Right forelimb (tissue), 1 donor: ENCODE data around the gene OPRM1.

Experiments
- DNase-seq: peaks from one replicate; pipeline ENCODE4 v3.0.0-alpha.2; 2018

The OPRM1 gene

DNA sequence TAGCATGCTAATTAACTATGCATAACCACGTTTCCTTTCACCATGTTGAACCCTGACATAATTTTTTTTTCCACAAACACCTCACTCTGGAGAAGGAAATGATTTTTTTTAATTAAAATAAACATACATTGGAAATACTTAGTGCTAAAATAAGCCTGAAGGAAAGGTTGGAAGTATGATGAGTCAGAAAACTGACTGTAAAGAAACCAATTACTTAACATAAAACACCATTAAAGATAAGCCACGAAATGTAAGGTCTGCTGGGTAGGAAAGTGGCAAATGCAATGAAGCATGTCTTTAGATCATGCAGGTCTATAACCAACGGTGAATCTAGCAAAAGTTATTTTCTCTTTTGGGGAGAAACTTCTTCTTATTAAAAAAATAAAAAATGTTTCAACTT is 47.5 kb downstream of the OPRM1 start:
- no peak for DNase-seq

- DNase-seq = no peak
Measured at GRCh38 chr6:154092326-154092962, 53.4 kb downstream of the OPRM1 start.

GRCh38 chr6:154093231-154094044 is 54.4 kb downstream of the OPRM1 start:
- DNase-seq = no peak

GRCh38 chr6:154095571-154095970 is 56.5 kb downstream of the OPRM1 start:
- DNase-seq = no peak

DNA sequence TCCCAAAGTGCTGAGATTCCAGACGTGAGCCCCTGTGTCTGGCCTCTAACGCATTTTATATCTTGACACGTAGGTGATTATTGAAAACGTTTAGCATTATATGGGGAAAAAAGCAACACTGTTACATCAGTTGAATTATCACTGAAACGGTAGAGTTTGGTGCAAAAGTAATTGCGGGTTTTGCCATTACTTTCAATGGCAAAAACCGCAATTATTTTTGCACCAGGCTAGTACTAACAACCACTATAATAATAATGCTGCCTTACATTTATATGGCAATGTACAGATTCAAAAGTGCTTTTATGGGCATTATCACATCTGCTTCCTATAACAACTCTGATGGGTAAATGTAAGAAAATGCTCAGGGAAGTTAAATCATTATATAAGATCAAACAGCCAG is 57.3 kb downstream of the OPRM1 start:
- DNase-seq = no peak

GRCh38 chr6:154096834-154097233 is 57.8 kb downstream of the OPRM1 start:
- DNase-seq = no peak

DNA sequence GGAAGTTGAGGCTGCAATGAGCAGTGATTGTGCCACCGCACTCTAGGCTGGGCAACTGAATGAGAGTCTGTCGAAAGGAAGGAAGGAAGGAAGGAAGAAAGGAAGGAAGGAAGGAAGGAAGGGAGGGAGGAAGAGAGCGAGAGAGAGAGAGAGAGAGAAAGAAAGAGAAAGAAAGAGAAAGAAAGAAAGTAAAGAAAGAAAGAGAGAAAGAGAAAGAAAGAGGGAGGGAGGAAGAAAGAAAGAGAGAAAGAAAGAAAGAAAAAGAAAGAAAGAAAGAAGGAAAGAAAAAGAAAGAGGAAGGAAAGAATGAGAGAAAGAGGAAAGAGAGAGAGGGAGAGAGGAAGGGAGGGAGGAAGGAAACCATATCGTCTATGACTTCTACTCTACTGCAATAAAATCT is 60.2 kb downstream of the OPRM1 start:
- DNase-seq = no peak

GRCh38 chr6:154106251-154106650 is 67.2 kb downstream of the OPRM1 start:
- DNase-seq = no peak

- DNase-seq = no peak
Measured at GRCh38 chr6:154111025-154111424, 72.0 kb downstream of the OPRM1 start.

DNA sequence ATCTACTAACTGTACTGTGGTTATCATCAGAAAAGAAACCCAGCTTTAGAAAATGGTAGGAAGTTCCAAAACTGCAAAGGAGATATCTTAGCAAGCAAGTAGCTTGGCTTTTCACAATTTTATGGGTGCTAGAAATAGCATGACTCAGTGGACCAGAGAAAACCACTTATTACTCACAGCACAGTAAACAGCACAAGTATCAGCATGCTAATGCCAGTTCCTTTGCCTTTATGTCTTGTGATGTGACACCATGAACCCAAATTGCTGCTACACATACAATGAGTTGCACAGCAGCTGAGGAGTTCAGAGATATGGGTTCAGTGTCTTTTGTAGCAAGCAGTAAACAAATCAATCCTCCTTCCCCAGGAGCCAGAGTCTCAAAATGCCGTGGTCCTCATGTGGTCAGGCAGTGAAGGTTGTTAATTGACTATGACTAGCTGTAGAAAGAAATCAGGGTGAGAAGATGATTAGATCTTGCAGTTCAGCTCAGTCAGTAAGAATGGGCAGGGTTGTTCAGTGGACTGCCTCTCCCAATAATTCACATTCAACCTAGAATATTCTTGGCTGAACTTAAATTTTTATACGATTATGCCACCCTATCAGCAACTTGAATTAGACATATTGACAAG is 73.3 kb downstream of the OPRM1 start:
- no peak for DNase-seq

DNA sequence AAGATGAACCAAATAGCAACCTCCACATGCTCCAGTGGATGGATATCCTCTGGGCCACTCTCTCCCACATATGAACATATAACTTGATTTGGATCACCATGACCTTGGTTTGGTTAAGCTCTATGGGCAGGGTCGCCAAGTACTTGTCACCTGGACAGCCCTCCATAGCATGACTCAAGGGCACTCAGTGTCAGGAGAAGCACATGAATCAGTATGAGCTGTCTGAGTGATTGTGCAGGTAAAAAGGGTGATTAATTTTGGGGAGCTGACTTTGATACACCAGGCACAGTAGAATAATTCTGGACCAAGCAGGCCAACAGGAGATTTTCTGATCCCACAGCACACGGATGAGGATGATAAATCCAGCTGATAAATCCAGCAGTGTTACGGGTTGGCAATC is 74.4 kb downstream of the OPRM1 start:
- DNase-seq = no peak

DNA sequence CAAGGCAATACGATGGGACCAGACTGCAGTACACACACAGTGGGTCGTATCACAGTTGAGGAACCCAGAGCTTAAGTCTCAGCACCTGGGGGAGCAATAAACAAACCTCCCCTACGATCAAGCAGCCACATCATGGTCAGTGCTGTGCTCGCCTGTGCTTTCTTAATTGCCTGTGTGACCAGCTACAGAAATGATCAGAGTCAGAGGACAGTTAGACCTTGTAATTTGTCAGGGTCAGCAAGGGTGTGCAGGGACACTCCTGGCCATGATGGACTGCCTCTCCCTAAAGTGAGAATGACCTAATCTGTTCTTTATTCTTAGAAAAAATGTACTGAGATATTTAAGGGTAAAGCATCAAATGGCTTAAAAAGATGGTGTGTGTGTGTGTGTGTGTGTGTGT is 78.4 kb downstream of the OPRM1 start:
- no peak for DNase-seq

- DNase-seq = no peak
Measured at GRCh38 chr6:154122195-154122925, 83.3 kb downstream of the OPRM1 start.

- DNase-seq = no peak
Measured at GRCh38 chr6:154123155-154123956, 84.3 kb downstream of the OPRM1 start.

GRCh38 chr6:154125421-154125820 is 86.4 kb downstream of the OPRM1 start:
- DNase-seq = no peak

- no peak for DNase-seq
Measured at GRCh38 chr6:154127657-154128056, 88.6 kb downstream of the OPRM1 start.

GRCh38 chr6:154134471-154135147 is 95.6 kb downstream of the OPRM1 start:
- no peak for DNase-seq

- no peak for DNase-seq
Measured at GRCh38 chr6:154138793-154139192, 99.8 kb downstream of the OPRM1 start.

GRCh38 chr6:154139892-154140291 is 100.9 kb downstream of the OPRM1 start:
- no peak for DNase-seq

GRCh38 chr6:154140743-154141142 is 101.7 kb downstream of the OPRM1 start:
- DNase-seq = no peak

GRCh38 chr6:154143753-154144152 is 104.7 kb downstream of the OPRM1 start:
- no peak for DNase-seq

- DNase-seq = peak; percentile 62
Measured at GRCh38 chr6:154154389-154154967, 115.4 kb downstream of the OPRM1 start.
